Mesendoderm (in vitro differentiated cells): ENCODE data around the gene RPGRIP1.

Experiments
- DNase-seq: peaks from one replicate; pipeline ENCODE4 v3.0.0; 2013
- H2AK5ac ChIP-seq: 2 replicates; pipeline ENCODE4 v1.6.1; 2013; ENCODE audit warnings: low read length, inconsistent platforms
- H2BK120ac ChIP-seq: 2 replicates; pipeline ENCODE4 v1.6.1; 2013; ENCODE audit warnings: low read depth, mild to moderate bottlenecking, low read length, moderate library complexity, mixed read lengths
- H2BK15ac ChIP-seq: replicated peaks from 2 replicates; pipeline ENCODE4 v1.6.1; 2013; ENCODE audit warnings: low read depth, mild to moderate bottlenecking, moderate library complexity
- H2BK5ac ChIP-seq: 2 replicates; pipeline ENCODE4 v1.6.1; 2013; ENCODE audit warnings: low read length, inconsistent platforms
- H3K18ac ChIP-seq: 2 replicates; pipeline ENCODE4 v1.6.1; 2013; ENCODE audit warnings: mild to moderate bottlenecking, low read length, mixed read lengths
- H3K23ac ChIP-seq: one replicate; pipeline ENCODE4 v1.6.1; 2013; ENCODE audit warnings: low read length
- H3K27ac ChIP-seq: 2 replicates; pipeline ENCODE4 v1.5.1; 2013; ENCODE audit warnings: low read depth, mild to moderate bottlenecking, inconsistent platforms, low read length, moderate library complexity
- H3K27me3 ChIP-seq: 2 replicates; pipeline ENCODE4 v1.6.1; 2013; ENCODE audit warnings: low read length, control low read depth, mild to moderate bottlenecking, inconsistent platforms; ENCODE audit not compliant: insufficient read depth, poor library complexity
- H3K36me3 ChIP-seq: 2 replicates; pipeline ENCODE4 v1.6.1; 2013; ENCODE audit warnings: low read length, inconsistent platforms; ENCODE audit not compliant: control insufficient read depth, insufficient read depth
- H3K4ac ChIP-seq: one replicate; pipeline ENCODE4 v1.6.1; 2013; ENCODE audit warnings: low read depth, mild to moderate bottlenecking, low read length, moderate library complexity
- H3K4me1 ChIP-seq: 2 replicates; pipeline ENCODE4 v1.6.1; 2013; ENCODE audit warnings: low read depth, low read length, inconsistent platforms; ENCODE audit not compliant: control insufficient read depth
- H3K4me2 ChIP-seq: 2 replicates; pipeline ENCODE4 v1.6.1; 2013; ENCODE audit warnings: low read length
- H3K4me3 ChIP-seq: 2 replicates; pipeline ENCODE4 v1.5.1; 2013; ENCODE audit warnings: mild to moderate bottlenecking, low read length
- H3K56ac ChIP-seq: one replicate; pipeline ENCODE4 v1.6.1; 2013; ENCODE audit warnings: low read length
- H3K79me1 ChIP-seq: 2 replicates; pipeline ENCODE4 v1.6.1; 2013; ENCODE audit warnings: low read length, inconsistent platforms
- H3K79me2 ChIP-seq: 2 replicates; pipeline ENCODE4 v1.6.1; 2013; ENCODE audit warnings: mild to moderate bottlenecking, low read length; ENCODE audit not compliant: control insufficient read depth, insufficient read depth
- H3K9ac ChIP-seq: 2 replicates; pipeline ENCODE4 v1.6.1; 2013; ENCODE audit warnings: low read length, inconsistent platforms
- H4K5ac ChIP-seq: one replicate; pipeline ENCODE4 v1.6.1; 2013; ENCODE audit warnings: low read length
- H4K8ac ChIP-seq: one replicate; pipeline ENCODE4 v1.6.1; 2013; ENCODE audit warnings: low read depth, mild to moderate bottlenecking, control low read depth, low read length, moderate library complexity
- WGBS: extraction: QIAGEN DNeasy Blood & Tissue Kit; methylation state at CpG from one replicate; pipeline ENCODE4 v1.1.7; 2013; ENCODE audit warnings: low lambda C conversion rate, missing lambda C conversion rate; ENCODE audit not compliant: insufficient coverage; ENCODE audit errors: extremely low coverage; 5-methylcytosine and 5-hydroxymethylcytosine counted together

RPGRIP1 gene

GRCh38 chr14:21317398-21317797 lies 37.5 kb downstream of the RPGRIP1 start:
- H2BK15ac ChIP-seq: no peak overlapping the region
- H3K27me3 ChIP-seq: no peaks in the 10 kb centered on the region
- no CpG with 5 or more reads among the region's 3 CpGs for WGBS
- H3K56ac ChIP-seq: no peak overlapping the region
- H4K8ac ChIP-seq: no peak overlapping the region
- H3K79me2 ChIP-seq: no peaks in the 10 kb centered on the region
- H3K27ac ChIP-seq: no peak overlapping the region
- H3K4me3 ChIP-seq: no peak overlapping the region
- no peak overlapping the region for H4K5ac ChIP-seq
- no peak for DNase-seq
- H3K36me3 ChIP-seq: no peaks in the 10 kb centered on the region
- no peak overlapping the region for H3K4me2 ChIP-seq
- H3K4ac ChIP-seq: no peak overlapping the region
- H3K4me1 ChIP-seq: no peaks in the 10 kb centered on the region
- H3K23ac ChIP-seq: no peak overlapping the region
- H2BK120ac ChIP-seq: no peak overlapping the region
- no peak overlapping the region for H2BK5ac ChIP-seq
- H2AK5ac ChIP-seq: no peak overlapping the region
- no peak overlapping the region for H3K18ac ChIP-seq
- no peak overlapping the region for H3K9ac ChIP-seq
- no peaks in the 10 kb centered on the region for H3K79me1 ChIP-seq

DNA sequence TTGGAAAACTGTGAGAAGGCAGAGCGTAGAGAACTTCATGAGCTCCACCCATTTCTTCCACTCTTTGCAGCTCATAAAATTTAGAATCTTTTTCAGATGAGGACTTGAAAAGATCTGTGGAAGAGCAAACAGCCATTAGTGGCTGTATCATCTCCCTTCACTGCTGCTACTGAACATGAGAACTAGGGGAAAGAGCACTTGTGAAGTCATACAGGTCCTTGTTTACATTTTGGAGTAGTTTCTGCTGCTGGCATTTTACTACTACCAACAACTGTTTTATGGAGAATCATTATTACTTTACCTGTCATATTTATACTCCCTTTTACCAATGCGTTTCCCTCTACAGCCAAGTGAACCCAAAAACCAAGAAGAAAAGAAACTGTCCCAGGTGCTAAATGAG lies 41.0 kb downstream of the RPGRIP1 start:
- no peak overlapping the region for H2BK120ac ChIP-seq
- no peak overlapping the region for H3K4me3 ChIP-seq
- no peak overlapping the region for H3K4me2 ChIP-seq
- H3K56ac ChIP-seq: no peak overlapping the region
- no peak overlapping the region for H3K9ac ChIP-seq
- no peak overlapping the region for H4K5ac ChIP-seq
- no peaks in the 10 kb centered on the region for H3K27me3 ChIP-seq
- WGBS: no CpG with 5 or more reads among the region's 2 CpGs
- no peak overlapping the region for H3K4ac ChIP-seq
- H3K18ac ChIP-seq: no peak overlapping the region
- H3K79me1 ChIP-seq: no peaks in the 10 kb centered on the region
- no peak overlapping the region for H4K8ac ChIP-seq
- no peak for DNase-seq
- H3K27ac ChIP-seq: no peak overlapping the region
- no peak overlapping the region for H2AK5ac ChIP-seq
- H3K79me2 ChIP-seq: no peaks in the 10 kb centered on the region
- H3K23ac ChIP-seq: no peak overlapping the region
- H2BK5ac ChIP-seq: no peak overlapping the region
- H3K36me3 ChIP-seq: no peaks in the 10 kb centered on the region
- H3K4me1 ChIP-seq: no peaks in the 10 kb centered on the region
- H2BK15ac ChIP-seq: no peak overlapping the region

GRCh38 chr14:21322716-21323115 lies 42.8 kb downstream of the RPGRIP1 start:
- WGBS: no CpG with 5 or more reads among the region's 2 CpGs
- DNase-seq: no peak

GRCh38 chr14:21326972-21327371 lies 47.1 kb downstream of the RPGRIP1 start:
- Histone ChIP-seq H3K79me1 (no peaks in the 10 kb centered on the region), H3K4ac (no peak overlapping the region), H2BK120ac (no peak overlapping the region), H3K4me1 (no peaks in the 10 kb centered on the region), H3K4me3 (no peak overlapping the region), H3K56ac (no peak overlapping the region), H3K4me2 (no peak overlapping the region), H3K36me3 (no peaks in the 10 kb centered on the region), H4K8ac (no peak overlapping the region), H3K79me2 (no peaks in the 10 kb centered on the region), H2AK5ac (no peak overlapping the region), H2BK5ac (no peak overlapping the region), H3K18ac (no peak overlapping the region), H4K5ac (no peak overlapping the region), H3K9ac (no peak overlapping the region), H3K27ac (no peak overlapping the region), H2BK15ac (no peak overlapping the region), H3K27me3 (no peaks in the 10 kb centered on the region), H3K23ac (no peak overlapping the region)
- no CpG with 5 or more reads among the region's 1 CpG for WGBS
- no peak for DNase-seq

More at GRCh38 chr14:21322716-21323115, 42.8 kb downstream of the RPGRIP1 start:
- no peak overlapping the region for H3K4me2 ChIP-seq
- no peaks in the 10 kb centered on the region for H3K79me2 ChIP-seq
- H3K27ac ChIP-seq: no peak overlapping the region
- H2BK5ac ChIP-seq: no peak overlapping the region
- H2BK15ac ChIP-seq: no peak overlapping the region
- H3K23ac ChIP-seq: no peak overlapping the region
- H3K79me1 ChIP-seq: no peaks in the 10 kb centered on the region
- no peak overlapping the region for H3K18ac ChIP-seq
- H3K9ac ChIP-seq: no peak overlapping the region
- no peaks in the 10 kb centered on the region for H3K36me3 ChIP-seq
- H3K4me3 ChIP-seq: no peak overlapping the region
- no peak overlapping the region for H4K5ac ChIP-seq
- H2BK120ac ChIP-seq: no peak overlapping the region
- no peak overlapping the region for H2AK5ac ChIP-seq
- no peaks in the 10 kb centered on the region for H3K4me1 ChIP-seq
- H3K4ac ChIP-seq: no peak overlapping the region
- no peak overlapping the region for H4K8ac ChIP-seq
- no peak overlapping the region for H3K56ac ChIP-seq
- H3K27me3 ChIP-seq: no peaks in the 10 kb centered on the region
